NCI-H146 treated with DMSO at 0.1 percent for 48 hours (cell line): ENCODE results near the gene FABP3.

Source experiments
- DNase-seq: peaks from one replicate; lab custom pipeline; 2025; ENCODE audit not compliant: unreplicated experiment; lab: John Stamatoyannopoulos, UW

Gene FABP3

GRCh38 chr1:31372751-31373055, 173 bp downstream of the FABP3 start:
- DNase-seq, result no peak

- no peak for DNase-seq
Measured at GRCh38 chr1:31372051-31372450, 825 bp downstream of the FABP3 start.

GRCh38 chr1:31371121-31371959, 1.5 kb downstream of the FABP3 start:
- no peak for DNase-seq

DNA sequence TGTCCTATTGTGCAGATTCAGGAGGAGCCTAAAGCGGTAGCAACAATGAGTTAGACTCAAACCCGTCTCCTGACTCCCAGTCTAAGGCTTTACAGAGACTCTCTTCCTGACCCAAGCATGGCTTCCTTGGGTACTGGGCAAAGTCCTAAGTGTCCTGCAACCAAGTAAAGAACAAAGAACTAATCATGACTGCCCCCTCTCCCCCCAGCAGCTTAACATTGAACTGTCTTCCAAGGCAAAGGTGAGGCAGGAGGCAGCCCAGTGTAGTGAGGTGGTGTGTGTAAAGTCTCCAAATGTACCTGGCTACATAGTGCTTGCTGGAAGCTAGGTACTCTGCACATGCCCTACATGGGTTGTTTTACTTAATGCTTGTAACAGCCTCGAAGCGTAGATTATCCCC, 2.3 kb downstream of the FABP3 start:
- no peak for DNase-seq

DNA sequence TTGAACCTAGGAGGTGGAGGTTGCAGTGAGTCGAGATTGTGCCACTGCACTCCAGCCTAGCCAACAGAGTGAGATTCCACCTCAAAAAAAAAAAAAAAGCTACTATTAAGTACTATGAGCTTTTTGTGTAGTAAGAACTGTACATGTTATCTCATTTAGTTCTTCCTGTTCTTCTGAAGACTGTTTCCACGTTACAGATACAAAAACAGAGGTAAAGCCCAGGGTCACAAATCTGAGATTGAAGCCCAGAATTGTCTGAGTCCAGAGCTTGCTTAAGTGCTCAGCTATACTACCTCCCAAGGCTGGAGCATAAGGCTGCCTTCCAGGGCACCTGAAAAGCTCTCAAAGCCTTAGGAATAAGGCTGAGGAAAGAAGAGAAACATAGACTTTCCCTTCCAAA, 2.9 kb downstream of the FABP3 start:
- no peak for DNase-seq

- DNase-seq, result no peak
Measured at GRCh38 chr1:31368611-31369107, 4.2 kb downstream of the FABP3 start.

DNA sequence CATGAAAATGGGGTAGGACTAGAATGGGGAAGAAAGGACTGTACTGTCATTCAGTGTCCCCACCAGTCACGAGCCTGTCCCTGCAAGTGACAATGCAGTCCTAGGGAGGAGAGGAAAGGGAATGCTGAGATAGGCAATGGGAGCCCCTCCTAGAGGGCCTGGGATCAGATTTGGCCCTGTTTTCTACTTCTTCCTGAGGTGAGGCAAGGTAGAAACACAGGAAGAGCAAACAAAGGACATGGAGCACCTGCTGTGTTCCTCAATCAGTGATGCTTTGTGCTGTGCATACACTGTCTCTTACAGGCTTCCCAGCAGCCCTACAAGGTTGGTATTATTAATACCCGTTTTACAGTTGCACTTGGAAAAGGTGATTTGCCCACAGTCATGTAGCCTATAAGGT, 6.1 kb downstream of the FABP3 start:
- peak; percentile 23 for DNase-seq

DNA sequence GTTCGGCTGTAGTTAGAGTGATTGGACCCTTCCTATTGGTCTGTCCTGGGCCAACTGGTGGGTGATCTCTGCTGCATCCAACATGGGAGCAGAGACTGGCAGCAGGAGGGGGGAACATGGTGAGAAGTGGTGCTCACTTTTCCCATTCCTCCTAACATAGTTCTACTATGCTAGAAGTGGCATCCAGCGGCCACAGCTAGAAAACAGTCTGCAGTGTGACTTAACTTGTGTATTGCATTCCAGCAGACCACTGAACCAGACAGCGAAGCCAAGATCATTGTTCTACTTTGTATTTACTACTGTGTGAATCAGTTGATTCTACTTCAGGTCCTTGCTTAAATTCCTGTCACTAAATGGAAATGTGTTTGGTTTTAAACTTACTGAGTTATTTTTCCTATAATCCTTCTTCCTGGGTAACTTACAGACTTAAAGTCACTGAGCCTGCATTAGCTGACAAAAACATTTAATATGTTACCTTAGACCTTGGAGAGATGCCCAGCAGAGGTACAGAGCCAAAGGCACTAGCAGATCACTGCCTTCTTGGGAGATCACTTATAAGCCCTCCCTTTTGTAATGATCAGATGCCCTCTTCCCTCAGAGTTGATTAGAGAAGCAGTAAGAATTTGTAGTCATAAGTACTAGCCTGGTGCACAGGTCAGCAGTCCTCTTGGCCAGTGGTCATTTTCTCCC, 8.2 kb downstream of the FABP3 start:
- no peak for DNase-seq

DNA sequence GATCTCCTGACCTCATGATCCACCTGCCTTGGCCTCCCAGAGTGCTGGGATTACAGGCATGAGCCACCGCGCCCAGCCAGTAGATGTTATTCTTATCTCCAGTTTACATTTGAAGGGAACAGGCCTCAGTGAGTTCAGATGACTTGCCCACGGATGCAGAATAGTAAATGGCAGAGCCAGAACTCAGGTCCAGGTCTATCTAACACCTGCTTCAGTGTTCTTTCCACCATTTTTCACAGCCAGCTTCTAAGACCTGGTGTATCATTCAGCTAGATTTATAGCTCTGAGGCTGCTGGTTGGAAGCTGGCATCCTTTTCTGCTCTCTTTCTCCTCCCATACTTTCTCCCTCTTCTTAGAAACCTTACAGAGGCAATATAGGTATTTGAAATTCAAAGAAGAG, 10.8 kb downstream of the FABP3 start:
- DNase-seq, result no peak

GRCh38 chr1:31361607-31362006, 11.3 kb downstream of the FABP3 start:
- no peak for DNase-seq

GRCh38 chr1:31356427-31356826, 16.4 kb downstream of the FABP3 start:
- no peak for DNase-seq

- no peak for DNase-seq
Measured at GRCh38 chr1:31354283-31354682, 18.6 kb downstream of the FABP3 start.

- no peak for DNase-seq
Measured at GRCh38 chr1:31348449-31348848, 24.4 kb downstream of the FABP3 start.

- DNase-seq, result no peak
Measured at GRCh38 chr1:31346785-31347184, 26.1 kb downstream of the FABP3 start.

DNA sequence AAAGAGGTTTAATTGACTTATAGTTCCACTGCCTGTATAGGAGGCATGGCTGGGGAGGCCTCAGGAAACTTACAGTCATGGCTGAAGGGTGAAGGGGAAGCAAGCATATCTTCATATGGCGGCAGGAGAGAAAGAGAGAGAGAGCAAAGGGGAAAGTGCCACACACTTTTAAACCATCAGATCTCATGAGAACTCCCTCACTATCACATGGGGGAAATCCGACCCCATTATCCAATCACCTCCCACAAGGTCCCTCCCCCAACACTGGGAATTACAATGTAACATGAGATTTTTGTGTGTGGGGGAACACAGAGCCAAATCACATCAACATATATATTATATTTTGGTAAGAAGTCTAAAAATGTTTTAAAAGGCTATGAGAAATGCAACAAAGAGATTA, 27.2 kb downstream of the FABP3 start:
- no peak for DNase-seq

DNA sequence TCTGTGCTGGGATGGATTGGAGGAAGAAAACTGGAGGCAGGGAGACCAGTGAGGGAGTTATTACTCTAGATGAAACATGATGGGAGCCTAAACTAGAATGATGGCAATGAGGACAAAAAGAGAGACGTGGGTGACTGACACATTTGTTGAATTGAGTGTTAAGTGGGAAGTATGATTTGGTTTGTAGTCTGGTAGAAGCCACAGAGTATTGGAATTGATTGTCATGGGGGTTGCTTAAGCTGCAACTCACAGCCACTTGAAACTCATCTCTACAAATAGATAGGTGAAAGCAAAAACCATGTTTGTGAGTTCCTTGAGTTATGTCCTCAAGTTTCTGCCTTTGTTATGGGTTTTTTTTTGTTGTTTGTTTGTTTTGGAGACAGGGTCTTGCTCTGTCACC, 28.4 kb downstream of the FABP3 start:
- no peak for DNase-seq

DNA sequence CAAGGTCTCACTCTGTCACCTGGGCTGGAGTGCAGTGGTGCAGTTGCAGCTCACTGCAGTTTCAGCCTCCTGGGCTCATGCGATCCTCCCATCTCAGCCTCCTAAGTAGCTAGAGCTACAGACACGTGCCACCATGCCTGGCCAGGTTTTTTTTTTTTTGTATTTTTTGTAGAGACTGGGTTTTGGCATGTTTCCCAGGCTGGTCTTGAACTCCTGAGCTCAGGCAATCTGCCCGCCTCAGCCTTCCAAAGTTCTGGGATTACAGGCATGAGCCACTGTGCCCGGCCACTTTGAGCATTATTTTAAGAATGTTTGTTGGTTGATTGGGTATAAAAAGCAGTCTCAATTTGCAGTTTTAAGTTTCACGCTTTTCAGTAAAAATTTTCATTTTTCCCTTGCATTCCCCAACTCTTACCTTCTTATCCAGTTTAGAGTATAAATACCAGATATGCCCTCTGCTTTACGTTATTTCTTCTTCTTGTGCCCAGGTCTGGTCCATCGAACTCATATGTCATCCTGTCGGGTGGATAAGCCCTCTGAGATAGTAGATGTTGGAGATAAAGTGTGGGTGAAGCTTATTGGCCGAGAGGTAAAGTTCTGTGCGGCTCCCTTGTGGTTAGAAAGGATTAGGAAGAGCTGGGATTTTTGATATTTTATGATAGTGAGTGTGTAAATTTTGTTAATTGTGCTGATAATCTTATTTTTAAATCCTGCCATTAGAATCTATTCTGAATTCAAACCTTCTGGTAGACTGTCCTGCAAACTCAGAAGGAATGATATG, 36.0 kb downstream of the FABP3 start:
- DNase-seq, result no peak

DNA sequence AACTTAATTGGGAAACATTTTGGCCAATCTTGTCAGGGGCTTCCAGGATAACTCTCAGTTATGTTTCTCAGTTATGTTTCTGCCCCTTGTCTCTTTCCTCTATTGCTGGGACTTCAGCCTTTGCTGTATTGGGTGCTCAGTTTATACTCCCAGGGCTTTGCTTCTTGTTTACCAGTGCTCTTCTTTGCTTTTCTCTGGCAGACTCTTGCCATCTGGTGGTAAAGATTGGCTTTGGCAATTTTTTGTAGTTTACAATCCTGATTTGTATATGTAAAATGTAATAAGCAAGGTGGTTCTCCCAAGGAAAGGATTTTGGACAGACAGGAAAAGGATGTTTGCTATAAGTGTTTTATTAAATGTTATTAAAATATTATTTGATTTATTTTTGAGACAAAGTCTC, 37.9 kb downstream of the FABP3 start:
- peak; percentile 18 for DNase-seq

GRCh38 chr1:31327381-31327780, 45.5 kb downstream of the FABP3 start:
- DNase-seq, result no peak

- no peak for DNase-seq
Measured at GRCh38 chr1:31326461-31326860, 46.4 kb downstream of the FABP3 start.

DNA sequence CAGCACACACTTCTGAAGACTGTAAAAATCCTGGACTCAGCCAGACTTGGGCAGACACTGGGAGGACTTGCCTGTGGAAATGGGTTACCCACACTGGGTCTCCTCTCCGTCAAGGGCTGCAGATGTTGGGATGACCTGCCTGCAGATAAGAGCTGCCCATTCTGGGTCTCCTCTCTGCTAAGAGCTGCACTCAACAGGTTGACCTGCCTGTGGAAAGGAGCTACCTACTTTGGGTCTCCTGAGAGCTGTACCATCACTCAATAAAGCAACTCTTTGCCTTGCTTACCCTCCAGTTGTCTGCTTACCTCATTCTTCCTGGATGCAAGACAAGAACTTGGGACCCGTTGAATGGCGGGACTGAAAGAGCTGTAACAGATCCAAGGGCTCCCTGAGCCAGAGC, 47.9 kb downstream of the FABP3 start:
- DNase-seq, result no peak

DNA sequence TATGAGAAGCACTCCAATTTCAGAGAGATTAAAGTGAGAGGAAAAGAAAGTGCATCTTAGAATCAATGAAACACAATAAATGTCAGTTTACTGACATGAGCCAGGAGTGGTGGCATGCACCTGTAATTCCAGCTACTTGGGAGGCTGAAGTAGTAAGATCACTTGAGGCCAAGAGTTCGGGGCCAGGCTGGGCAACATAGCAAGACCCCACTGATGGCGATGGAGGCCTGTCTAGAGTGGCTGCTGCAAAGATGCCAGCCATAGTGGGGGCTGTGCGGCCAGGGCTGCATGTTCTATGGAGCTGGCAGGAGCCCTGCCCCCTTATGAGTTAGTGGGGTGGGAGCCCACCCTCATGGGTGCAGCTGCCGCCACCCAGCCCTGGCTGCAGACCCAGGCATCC, 48.8 kb downstream of the FABP3 start:
- DNase-seq, result no peak
